RWPE2 (cell line): ENCODE measurements around the gene TRIM61.
"Not testable (repeated sequence)": the region's sequence is repeated elsewhere in the genome, so short reads cannot be mapped to it uniquely, and the experiment has no call there.

ENCODE experiments used
- ATAC-seq: fragments of 200-7000 bp; cut with Tn5 transposase; 3 replicates; pipeline ENCODE4 v1.9.1; 2021; ENCODE audit warnings: low read depth
- DNase-seq: peaks from one replicate; pipeline ENCODE4 v3.0.0-alpha.2; 2020; ENCODE audit warnings: low spot score
- H3K27ac ChIP-seq: fragments of 450-650 bp; 2 replicates; pipeline ENCODE4 v1.5.1; 2017; ENCODE audit warnings: mild to moderate bottlenecking; ENCODE audit not compliant: poor library complexity, severe bottlenecking
- H3K27me3 ChIP-seq: fragments of 250-450 bp; sonication (Bioruptor Pico); 2 replicates; pipeline ENCODE4 v1.5.1; 2021; ENCODE audit warnings: mild to moderate bottlenecking, moderate library complexity; ENCODE audit not compliant: insufficient read depth, poor library complexity, severe bottlenecking
- H3K36me3 ChIP-seq: fragments of 250-450 bp; sonication (Bioruptor Pico); 2 replicates; pipeline ENCODE4 v1.5.1; 2020; ENCODE audit warnings: low read depth, mild to moderate bottlenecking, moderate library complexity
- H3K4me1 ChIP-seq: fragments of 250-450 bp; sonication (Bioruptor Pico); 2 replicates; pipeline ENCODE4 v1.5.1; 2021; ENCODE audit warnings: mild to moderate bottlenecking, moderate library complexity; ENCODE audit not compliant: insufficient read depth, poor library complexity, severe bottlenecking
- H3K4me3 ChIP-seq: fragments of 250-450 bp; sonication (Bioruptor Pico); 2 replicates; pipeline ENCODE4 v1.5.1; 2021; ENCODE audit warnings: mild to moderate bottlenecking, moderate library complexity; ENCODE audit not compliant: severe bottlenecking
- H3K9me3 ChIP-seq: fragments of 250-450 bp; sonication (Bioruptor Pico); 2 replicates; pipeline ENCODE4 v1.5.1; 2021; ENCODE audit warnings: mild to moderate bottlenecking, moderate library complexity; ENCODE audit not compliant: severe bottlenecking
- CTCF ChIP-seq: fragments of 450-650 bp; IDR thresholded peaks from one replicate; pipeline ENCODE4 v1.5.1; 2017; ENCODE audit warnings: mild to moderate bottlenecking, moderate library complexity; ENCODE audit not compliant: poor library complexity, severe bottlenecking

Gene TRIM61

GRCh38 chr4:164935363-164935762 is 42.1 kb downstream of the TRIM61 start:
- Histone ChIP-seq H3K9me3 (no peaks in the 10 kb centered on the region), H3K27ac (no peak overlapping the region), H3K4me3 (no peak overlapping the region), H3K27me3 (no peaks in the 10 kb centered on the region), H3K4me1 (no peaks in the 10 kb centered on the region), H3K36me3 (no peaks in the 10 kb centered on the region)
- ATAC-seq (peak; percentile 46; the same call in 2 of the 3 replicates), DNase-seq (no peak)
- peak; percentile 23 for TF ChIP-seq CTCF

GRCh38 chr4:164933244-164933643 is 44.2 kb downstream of the TRIM61 start:
- TF ChIP-seq CTCF = no peak
- ATAC-seq = no peak
- H3K27me3 ChIP-seq = no peaks in the 10 kb centered on the region
- H3K27ac ChIP-seq = no peak overlapping the region
- DNase-seq = no peak
- H3K4me3 ChIP-seq = no peak overlapping the region
- no peaks in the 10 kb centered on the region for H3K9me3 ChIP-seq
- no peaks in the 10 kb centered on the region for H3K36me3 ChIP-seq
- H3K4me1 ChIP-seq = no peaks in the 10 kb centered on the region

GRCh38 chr4:164931551-164932324 is 45.7 kb downstream of the TRIM61 start:
- DNase-seq = no peak
- no peak for TF ChIP-seq CTCF

GRCh38 chr4:164930647-164931046 is 46.8 kb downstream of the TRIM61 start:
- no peaks in the 10 kb centered on the region for H3K9me3 ChIP-seq
- no peak overlapping the region for H3K4me3 ChIP-seq
- peaks cover 5% of the 10 kb centered on the region for H3K4me1 ChIP-seq
- H3K36me3 ChIP-seq = no peaks in the 10 kb centered on the region
- ATAC-seq = no peak
- DNase-seq = no peak
- no peak for TF ChIP-seq CTCF
- H3K27me3 ChIP-seq = no peaks in the 10 kb centered on the region
- no peak overlapping the region for H3K27ac ChIP-seq

More at GRCh38 chr4:164931551-164932324, 45.7 kb downstream of the TRIM61 start:
- ATAC-seq = peak; percentile 12; the same call in 1 of the 3 replicates
- no peak overlapping the region for H3K4me3 ChIP-seq
- no peak overlapping the region for H3K27ac ChIP-seq
- no peaks in the 10 kb centered on the region for H3K27me3 ChIP-seq
- no peaks in the 10 kb centered on the region for H3K9me3 ChIP-seq
- H3K4me1 ChIP-seq = peaks cover 3% of the 10 kb centered on the region
- H3K36me3 ChIP-seq = no peaks in the 10 kb centered on the region

- H3K27me3 ChIP-seq, H3K9me3 ChIP-seq, H3K4me3 ChIP-seq, H3K4me1 ChIP-seq, H3K36me3 ChIP-seq, H3K27ac ChIP-seq, DNase-seq: not testable (repeated sequence)
- peak; percentile 38; the same call in 1 of the 3 replicates for ATAC-seq
These were observed 50.4 kb downstream of the TRIM61 start for GRCh38 chr4:164927101-164927500.
